GM21360 (cell line): ENCODE data around the gene RPS27A.
A peak's percentile ranks its signal among the peaks of the same experiment; 100 is the strongest.
"Not testable (repeated sequence)": the region's sequence is repeated elsewhere in the genome, so short reads cannot be mapped to it uniquely, and the experiment has no call there.

ENCODE experiments used
- ATAC-seq: cut with Tn5 transposase; IDR thresholded peaks from one replicate; pipeline ENCODE4 v1.9.1; 2021; ENCODE audit warnings: mild to moderate bottlenecking, moderate library complexity; ENCODE audit not compliant: unreplicated experiment

RPS27A gene

GRCh38 chr2:55232084-55232862, at the start of gene RPS27A, which contains the start of gene CLHC1:
Gene RPS27A, plus strand, starts transcription at chr2:55232688. Its CDS starts 137 bp downstream, at chr2:55232825.
Gene CLHC1, minus strand, starts transcription at chr2:55232293. Its CDS starts 9,882 bp downstream, at chr2:55222411.
- ATAC-seq, result peak; percentile 83

GRCh38 chr2:55186837-55187236, 45.7 kb upstream of the RPS27A start:
- ATAC-seq, result not testable (repeated sequence)

- ATAC-seq, result not testable (repeated sequence)
Observed at GRCh38 chr2:55191888-55192287, 40.6 kb upstream of the RPS27A start.

- ATAC-seq, result no peak
Observed at GRCh38 chr2:55196526-55196925, 36.0 kb upstream of the RPS27A start.

GRCh38 chr2:55200416-55200815, 32.1 kb upstream of the RPS27A start:
- no peak for ATAC-seq

GRCh38 chr2:55204536-55204935, 28.0 kb upstream of the RPS27A start:
- ATAC-seq, result no peak

GRCh38 chr2:55204950-55205349, 27.5 kb upstream of the RPS27A start:
- ATAC-seq, result no peak

- no peak for ATAC-seq
Observed at GRCh38 chr2:55213822-55214221, 18.7 kb upstream of the RPS27A start.

- ATAC-seq, result no peak
Observed at GRCh38 chr2:55223958-55224760, 8.3 kb upstream of the RPS27A start.

- ATAC-seq, result no peak
Observed at GRCh38 chr2:55224761-55225261, 7.7 kb upstream of the RPS27A start.

GRCh38 chr2:55225481-55226020, 6.9 kb upstream of the RPS27A start:
- no peak for ATAC-seq

- not testable (repeated sequence) for ATAC-seq
Observed at GRCh38 chr2:55227437-55228225, 4.9 kb upstream of the RPS27A start.

GRCh38 chr2:55228226-55228563, 4.3 kb upstream of the RPS27A start:
- ATAC-seq, result no peak

GRCh38 chr2:55229221-55229620, 3.3 kb upstream of the RPS27A start:
- no peak for ATAC-seq

GRCh38 chr2:55230551-55230950, 1.9 kb upstream of the RPS27A start:
- ATAC-seq, result no peak

GRCh38 chr2:55231546-55232083, 873 bp upstream of the RPS27A start:
- no peak for ATAC-seq

GRCh38 chr2:55232863-55233657, 572 bp downstream of the RPS27A start:
- ATAC-seq, result peak; percentile 26

GRCh38 chr2:55233658-55233940, 1.1 kb downstream of the RPS27A start:
- ATAC-seq, result no peak

GRCh38 chr2:55235724-55236538, 3.4 kb downstream of the RPS27A start:
- no peak for ATAC-seq
